Measurements from ENCODE around the gene HEPH. TPM values are rescaled to one million over a fixed set of nuclear protein-coding genes. Genes with fewer than 3 reads are reported as not detected.

HEPH gene
- total and polyA plus RNA-seq, 10 of the 15 experiments (the other 5 are each of a cell fraction or from before 2014, with no cell fraction given), result 0.20 to 1.1 (median 0.49) TPM

- TF ChIP-seq, protein P1, sequence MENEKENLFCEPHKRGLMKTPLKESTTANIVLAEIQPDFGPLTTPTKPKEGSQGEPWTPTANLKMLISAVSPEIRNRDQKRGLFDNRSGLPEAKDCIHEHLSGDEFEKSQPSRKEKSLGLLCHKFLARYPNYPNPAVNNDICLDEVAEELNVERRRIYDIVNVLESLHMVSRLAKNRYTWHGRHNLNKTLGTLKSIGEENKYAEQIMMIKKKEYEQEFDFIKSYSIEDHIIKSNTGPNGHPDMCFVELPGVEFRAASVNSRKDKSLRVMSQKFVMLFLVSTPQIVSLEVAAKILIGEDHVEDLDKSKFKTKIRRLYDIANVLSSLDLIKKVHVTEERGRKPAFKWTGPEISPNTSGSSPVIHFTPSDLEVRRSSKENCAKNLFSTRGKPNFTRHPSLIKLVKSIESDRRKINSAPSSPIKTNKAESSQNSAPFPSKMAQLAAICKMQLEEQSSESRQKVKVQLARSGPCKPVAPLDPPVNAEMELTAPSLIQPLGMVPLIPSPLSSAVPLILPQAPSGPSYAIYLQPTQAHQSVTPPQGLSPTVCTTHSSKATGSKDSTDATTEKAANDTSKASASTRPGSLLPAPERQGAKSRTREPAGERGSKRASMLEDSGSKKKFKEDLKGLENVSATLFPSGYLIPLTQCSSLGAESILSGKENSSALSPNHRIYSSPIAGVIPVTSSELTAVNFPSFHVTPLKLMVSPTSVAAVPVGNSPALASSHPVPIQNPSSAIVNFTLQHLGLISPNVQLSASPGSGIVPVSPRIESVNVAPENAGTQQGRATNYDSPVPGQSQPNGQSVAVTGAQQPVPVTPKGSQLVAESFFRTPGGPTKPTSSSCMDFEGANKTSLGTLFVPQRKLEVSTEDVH (IDR thresholded peaks at IDR 0.05; ENCODE audit: low read depth, partially characterized antibody), result no peak
- TF ChIP-seq MLLT1 (IDR thresholded peaks at IDR 0.05), result no peak
- TF ChIP-seq, protein P2, sequence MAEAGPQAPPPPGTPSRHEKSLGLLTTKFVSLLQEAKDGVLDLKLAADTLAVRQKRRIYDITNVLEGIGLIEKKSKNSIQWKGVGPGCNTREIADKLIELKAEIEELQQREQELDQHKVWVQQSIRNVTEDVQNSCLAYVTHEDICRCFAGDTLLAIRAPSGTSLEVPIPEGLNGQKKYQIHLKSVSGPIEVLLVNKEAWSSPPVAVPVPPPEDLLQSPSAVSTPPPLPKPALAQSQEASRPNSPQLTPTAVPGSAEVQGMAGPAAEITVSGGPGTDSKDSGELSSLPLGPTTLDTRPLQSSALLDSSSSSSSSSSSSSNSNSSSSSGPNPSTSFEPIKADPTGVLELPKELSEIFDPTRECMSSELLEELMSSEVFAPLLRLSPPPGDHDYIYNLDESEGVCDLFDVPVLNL (IDR thresholded peaks at IDR 0.05; ENCODE audit: low read depth, low read length), result no peak
- no peak for TF ChIP-seq TCF12 (IDR thresholded peaks at IDR 0.05; ENCODE audit: low read depth, low read length)
- TF ChIP-seq, protein P3, sequence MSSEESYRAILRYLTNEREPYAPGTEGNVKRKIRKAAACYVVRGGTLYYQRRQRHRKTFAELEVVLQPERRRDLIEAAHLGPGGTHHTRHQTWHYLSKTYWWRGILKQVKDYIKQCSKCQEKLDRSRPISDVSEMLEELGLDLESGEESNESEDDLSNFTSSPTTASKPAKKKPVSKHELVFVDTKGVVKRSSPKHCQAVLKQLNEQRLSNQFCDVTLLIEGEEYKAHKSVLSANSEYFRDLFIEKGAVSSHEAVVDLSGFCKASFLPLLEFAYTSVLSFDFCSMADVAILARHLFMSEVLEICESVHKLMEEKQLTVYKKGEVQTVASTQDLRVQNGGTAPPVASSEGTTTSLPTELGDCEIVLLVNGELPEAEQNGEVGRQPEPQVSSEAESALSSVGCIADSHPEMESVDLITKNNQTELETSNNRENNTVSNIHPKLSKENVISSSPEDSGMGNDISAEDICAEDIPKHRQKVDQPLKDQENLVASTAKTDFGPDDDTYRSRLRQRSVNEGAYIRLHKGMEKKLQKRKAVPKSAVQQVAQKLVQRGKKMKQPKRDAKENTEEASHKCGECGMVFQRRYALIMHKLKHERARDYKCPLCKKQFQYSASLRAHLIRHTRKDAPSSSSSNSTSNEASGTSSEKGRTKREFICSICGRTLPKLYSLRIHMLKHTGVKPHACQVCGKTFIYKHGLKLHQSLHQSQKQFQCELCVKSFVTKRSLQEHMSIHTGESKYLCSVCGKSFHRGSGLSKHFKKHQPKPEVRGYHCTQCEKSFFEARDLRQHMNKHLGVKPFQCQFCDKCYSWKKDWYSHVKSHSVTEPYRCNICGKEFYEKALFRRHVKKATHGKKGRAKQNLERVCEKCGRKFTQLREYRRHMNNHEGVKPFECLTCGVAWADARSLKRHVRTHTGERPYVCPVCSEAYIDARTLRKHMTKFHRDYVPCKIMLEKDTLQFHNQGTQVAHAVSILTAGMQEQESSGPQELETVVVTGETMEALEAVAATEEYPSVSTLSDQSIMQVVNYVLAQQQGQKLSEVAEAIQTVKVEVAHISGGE (CRISPR knock-in tag; IDR thresholded peaks at IDR 0.05), result no peak
- TF ChIP-seq POLR2A (IDR thresholded peaks at IDR 0.05; ENCODE audit: low read depth, low read length), result no peak
Measured at GRCh38 chrX:66232296-66232695, 68.2 kb downstream of the HEPH start (continued).
